ENCODE data around the gene PSMD14. TPM values are rescaled to one million over a fixed set of nuclear protein-coding genes. Genes with fewer than 3 reads are reported as not detected.

PSMD14 gene
- total RNA-seq, 4 donors from 2014 or later, result 19.9 to 41.7 (median 34.1) TPM

- intact Hi-C loops (cut with DNase I; ENCODE audit: low total_unique reads), result no loop called here
- WGBS, 2 donors, result 24 to 32% methylated on average over 9 of the region's 9 CpGs
- no peak overlapping the region for H3K4me3 ChIP-seq (ENCODE audit: low read depth, poor library complexity, severe bottlenecking)
- TF ChIP-seq POLR2A (IDR thresholded peaks at IDR 0.05) (no peak), CTCF (IDR thresholded peaks at IDR 0.05) (no peak)
- no peak for DNase-seq (ENCODE audit: low spot score in 2 of 2)
These were observed 116.2 kb downstream of the PSMD14 start for GRCh38 chr2:161424394-161424769.

GRCh38 chr2:161424891-161425727, 116.9 kb downstream of the PSMD14 start:
- intact Hi-C loops (cut with DNase I; ENCODE audit: low total_unique reads), result loop anchor here (1.0 kb wide), 1 partner anchor 35 kb away; no protein-coding TSS in a partner anchor

GRCh38 chr2:161425728-161426454, 117.7 kb downstream of the PSMD14 start:
- no peak for DNase-seq (ENCODE audit: low spot score in 2 of 2)
- intact Hi-C loops (cut with DNase I; ENCODE audit: low total_unique reads), result loop anchor here (1.0 kb wide), 1 partner anchor 36 kb away; no protein-coding TSS in a partner anchor
- no peak for TF ChIP-seq CTCF (IDR thresholded peaks at IDR 0.05)
- no peak for TF ChIP-seq POLR2A (IDR thresholded peaks at IDR 0.05)
- no peak overlapping the region for H3K4me3 ChIP-seq (ENCODE audit: low read depth, poor library complexity, severe bottlenecking)
- WGBS, 2 donors, result 39 to 40% methylated on average over 17 of the region's 17 CpGs

More at GRCh38 chr2:161424891-161425727, 116.9 kb downstream of the PSMD14 start:
- DNase-seq (ENCODE audit: low spot score in 2 of 2), result no peak
- WGBS, 2 donors, result 29 to 35% methylated on average over 4 of the region's 4 CpGs
- H3K4me3 ChIP-seq (ENCODE audit: low read depth, poor library complexity, severe bottlenecking), result no peak overlapping the region
- TF ChIP-seq POLR2A (IDR thresholded peaks at IDR 0.05), result no peak
- TF ChIP-seq CTCF (IDR thresholded peaks at IDR 0.05), result no peak

GRCh38 chr2:161426455-161426921, 118.3 kb downstream of the PSMD14 start:
- H3K4me3 ChIP-seq (ENCODE audit: low read depth, poor library complexity, severe bottlenecking), result no peak overlapping the region
- WGBS, 2 donors, result 22 to 27% methylated on average over 13 of the region's 13 CpGs
- intact Hi-C loops (cut with DNase I; ENCODE audit: low total_unique reads), result no loop called here
- no peak for DNase-seq (ENCODE audit: low spot score in 2 of 2)
- TF ChIP-seq CTCF (IDR thresholded peaks at IDR 0.05), result no peak
- no peak for TF ChIP-seq POLR2A (IDR thresholded peaks at IDR 0.05)

GRCh38 chr2:161426922-161427663, 118.9 kb downstream of the PSMD14 start:
- WGBS, 2 donors, result 2 to 3% methylated on average over 42 to 54 of the region's 54 CpGs
- peak in 1 of 2 donors; percentile 60 for DNase-seq (ENCODE audit: low spot score in 2 of 2)
- H3K4me3 ChIP-seq (ENCODE audit: low read depth, poor library complexity, severe bottlenecking), result no peak overlapping the region
- intact Hi-C loops (cut with DNase I; ENCODE audit: low total_unique reads), result no loop called here
- TF ChIP-seq CTCF (IDR thresholded peaks at IDR 0.05) (no peak), POLR2A (IDR thresholded peaks at IDR 0.05) (no peak)
